ENCODE results near the gene AGMO.

- TF ChIP-seq EZH2 (optimal IDR thresholded peaks at IDR 0.05; ENCODE audit: low read depth, low read length) = no peak
- peak; percentile 62 for TF ChIP-seq CTCF (IDR thresholded peaks at IDR 0.05; ENCODE audit: low read length)
- no peak for TF ChIP-seq EZH2phosphoT487 (IDR thresholded peaks at IDR 0.05; ENCODE audit: low read length)
These were observed 256.7 kb downstream of the AGMO start for GRCh38 chr7:15305002-15305600.
